Occipital lobe (tissue), 2 donors: ENCODE measurements around the gene KAZN. TPM values are rescaled to one million over a fixed set of nuclear protein-coding genes. Genes with fewer than 3 reads are reported as not detected.

Source experiments
- DNase-seq: peaks from one replicate; lab custom pipeline; 2025; lab: John Stamatoyannopoulos, UW
- total RNA-seq: library from RNA; depleted of rRNA; stranded (reverse); fragments of >200 nt; gene quantifications from one replicate; pipeline ENCODE4 v1.2.3, GENCODE V29; 2014

KAZN gene
- total RNA-seq, 1 donor from 2014 or later = 27.5 TPM

GRCh38 chr1:15103906-15104305 is 505.4 kb downstream of the KAZN start:
- DNase-seq = no peak

- DNase-seq = no peak
Observed at GRCh38 chr1:15104768-15105167, 506.3 kb downstream of the KAZN start.

GRCh38 chr1:15106608-15107007 is 508.1 kb downstream of the KAZN start:
- DNase-seq = no peak

- DNase-seq = no peak
Observed at GRCh38 chr1:15107058-15107687, 508.7 kb downstream of the KAZN start.

- no peak for DNase-seq
Observed at GRCh38 chr1:15107911-15108310, 509.4 kb downstream of the KAZN start.

GRCh38 chr1:15110128-15110866 is 511.8 kb downstream of the KAZN start:
- no peak for DNase-seq

- DNase-seq = no peak
Observed at GRCh38 chr1:15110867-15111230, 512.4 kb downstream of the KAZN start.

- no peak for DNase-seq
Observed at GRCh38 chr1:15113146-15113545, 514.7 kb downstream of the KAZN start.

GRCh38 chr1:15114884-15115283 is 516.4 kb downstream of the KAZN start:
- no peak for DNase-seq

GRCh38 chr1:15115542-15116330 is 517.3 kb downstream of the KAZN start:
- DNase-seq = no peak

- no peak for DNase-seq
Observed at GRCh38 chr1:15116966-15117365, 518.5 kb downstream of the KAZN start.

- DNase-seq = no peak
Observed at GRCh38 chr1:15117671-15118325, 519.3 kb downstream of the KAZN start.

GRCh38 chr1:15118579-15118978 is 520.1 kb downstream of the KAZN start:
- no peak for DNase-seq

GRCh38 chr1:15120251-15120945 is 521.9 kb downstream of the KAZN start:
- DNase-seq = no peak

- no peak for DNase-seq
Observed at GRCh38 chr1:15122331-15122730, 523.8 kb downstream of the KAZN start.

- DNase-seq = no peak
Observed at GRCh38 chr1:15123270-15123669, 524.8 kb downstream of the KAZN start.

GRCh38 chr1:15123925-15124324 is 525.4 kb downstream of the KAZN start:
- no peak for DNase-seq

GRCh38 chr1:15124362-15125100 is 526.0 kb downstream of the KAZN start:
- no peak for DNase-seq

GRCh38 chr1:15125101-15125745 is 526.7 kb downstream of the KAZN start:
- DNase-seq = no peak

GRCh38 chr1:15128077-15128476 is 529.6 kb downstream of the KAZN start:
- DNase-seq = no peak
